H9 (cell line): ENCODE results near the gene COL23A1. TPM values are rescaled to one million over a fixed set of nuclear protein-coding genes. Genes with fewer than 3 reads are reported as not detected.

Experiments
- DNase-seq: peaks from one replicate; pipeline ENCODE4 v3.0.0-alpha.2; 2017
- H2AFZ ChIP-seq: one replicate; pipeline ENCODE4 v1.6.1; 2013; ENCODE audit warnings: mild to moderate bottlenecking, low read length, control low read depth, moderate library complexity
- H2AK5ac ChIP-seq: 2 replicates; pipeline ENCODE4 v1.6.1; 2013; ENCODE audit warnings: low read length, control low read depth, mixed read lengths; ENCODE audit not compliant: insufficient read length
- H2BK120ac ChIP-seq: one replicate; pipeline ENCODE4 v1.6.1; 2013; ENCODE audit warnings: low read depth, mild to moderate bottlenecking, low read length, control low read depth, inconsistent platforms; ENCODE audit not compliant: poor library complexity, severe bottlenecking
- H2BK12ac ChIP-seq: 2 replicates; pipeline ENCODE4 v1.6.1; 2013; ENCODE audit warnings: low read length, control low read depth, mixed read lengths, low read depth; ENCODE audit not compliant: insufficient read length
- H2BK15ac ChIP-seq: 2 replicates; pipeline ENCODE4 v1.6.1; 2013; ENCODE audit warnings: low read depth, low read length, control low read depth
- H2BK20ac ChIP-seq: one replicate; pipeline ENCODE4 v1.6.1; 2013; ENCODE audit warnings: low read depth, mild to moderate bottlenecking, low read length, control low read depth, inconsistent platforms; ENCODE audit not compliant: poor library complexity, severe bottlenecking
- H2BK5ac ChIP-seq: 2 replicates; pipeline ENCODE4 v1.6.1; 2013; ENCODE audit warnings: low read length, control low read depth, mixed read lengths; ENCODE audit not compliant: insufficient read length
- H3K14ac ChIP-seq: 2 replicates; pipeline ENCODE4 v1.6.1; 2013; ENCODE audit warnings: low read length, control low read depth; ENCODE audit not compliant: insufficient read depth
- H3K18ac ChIP-seq: 2 replicates; pipeline ENCODE4 v1.6.1; 2013; ENCODE audit warnings: low read depth, mild to moderate bottlenecking, mixed read lengths, low read length, control low read depth; ENCODE audit not compliant: insufficient read length
- H3K23ac ChIP-seq: 2 replicates; pipeline ENCODE4 v1.6.1; 2013; ENCODE audit warnings: low read length, control low read depth, mixed read lengths, low read depth; ENCODE audit not compliant: insufficient read length
- H3K23me2 ChIP-seq: 2 replicates; pipeline ENCODE4 v1.6.1; 2013; ENCODE audit warnings: low read depth, mild to moderate bottlenecking, mixed read lengths, low read length, control low read depth; ENCODE audit not compliant: insufficient read length, poor library complexity, severe bottlenecking
- H3K27ac ChIP-seq: 2 replicates; pipeline ENCODE4 v1.5.1; 2013; ENCODE audit warnings: low read length, control low read depth, mixed read lengths, low read depth; ENCODE audit not compliant: insufficient read length
- H3K27me3 ChIP-seq: 2 replicates; pipeline ENCODE4 v1.6.1; 2013; ENCODE audit warnings: low read length, control low read depth, inconsistent platforms; ENCODE audit not compliant: insufficient read depth
- H3K4ac ChIP-seq: 2 replicates; pipeline ENCODE4 v1.6.1; 2013; ENCODE audit warnings: low read depth, mild to moderate bottlenecking, control low read depth, inconsistent platforms, low read length, moderate library complexity
- H3K4me1 ChIP-seq: 2 replicates; pipeline ENCODE4 v1.6.1; 2013; ENCODE audit warnings: low read length, control low read depth, inconsistent platforms; ENCODE audit not compliant: insufficient read depth
- H3K4me2 ChIP-seq: 2 replicates; pipeline ENCODE4 v1.6.1; 2013; ENCODE audit warnings: low read length, control low read depth, mixed read lengths; ENCODE audit not compliant: insufficient read length, insufficient read depth
- H3K56ac ChIP-seq: 2 replicates; pipeline ENCODE4 v1.6.1; 2013; ENCODE audit warnings: low read depth, mild to moderate bottlenecking, mixed read lengths, low read length, control low read depth; ENCODE audit not compliant: insufficient read length
- H3K79me1 ChIP-seq: 2 replicates; pipeline ENCODE4 v1.6.1; 2013; ENCODE audit warnings: low read depth, mild to moderate bottlenecking, moderate library complexity, low read length, control low read depth, inconsistent platforms; ENCODE audit not compliant: insufficient read depth, poor library complexity, severe bottlenecking
- H3K79me2 ChIP-seq: 2 replicates; pipeline ENCODE4 v1.6.1; 2013; ENCODE audit warnings: low read length, control low read depth, inconsistent platforms; ENCODE audit not compliant: insufficient read depth
- H3K9ac ChIP-seq: 2 replicates; pipeline ENCODE4 v1.6.1; 2013; ENCODE audit warnings: low read length, control low read depth, mixed read lengths; ENCODE audit not compliant: insufficient read length; ENCODE audit errors: extremely low read depth
- H3K9me3 ChIP-seq: one replicate; pipeline ENCODE4 v1.6.1; 2013; ENCODE audit warnings: low read depth, low read length, inconsistent platforms; ENCODE audit not compliant: control insufficient read depth
- H3T11ph ChIP-seq: one replicate; pipeline ENCODE4 v1.6.1; 2013; ENCODE audit warnings: mild to moderate bottlenecking, low read length, control low read depth, inconsistent platforms
- H4K20me1 ChIP-seq: one replicate; pipeline ENCODE4 v1.6.1; 2013; ENCODE audit not compliant: control insufficient read depth, insufficient read length, insufficient read depth
- H4K5ac ChIP-seq: 2 replicates; pipeline ENCODE4 v1.6.1; 2013; ENCODE audit warnings: low read depth, mild to moderate bottlenecking, mixed read lengths, low read length, control low read depth; ENCODE audit not compliant: insufficient read length
- H4K8ac ChIP-seq: replicated peaks from 2 replicates; pipeline ENCODE4 v1.6.1; 2013; ENCODE audit warnings: low read length, control low read depth, mixed read lengths, low read depth; ENCODE audit not compliant: insufficient read length
- H4K91ac ChIP-seq: 2 replicates; pipeline ENCODE4 v1.6.1; 2013; ENCODE audit warnings: low read depth, mild to moderate bottlenecking, moderate library complexity, mixed read lengths, low read length, control low read depth; ENCODE audit not compliant: insufficient read length
- H3K27ac Mint-ChIP-seq, 3 experiments: 2 replicates in 2 of 3; 3 replicates in 1 of 3; pipeline ENCODE4 v1.8.0; 2020 to 2021; ENCODE audit warnings: mixed read lengths in 3 of 3, mild to moderate bottlenecking in 1 of 3, moderate library complexity in 1 of 3
- H3K27me3 Mint-ChIP-seq: 2 replicates; pipeline ENCODE4 v1.8.0; 2021; ENCODE audit warnings: low read depth, mild to moderate bottlenecking, moderate library complexity, mixed read lengths
- H3K36me3 Mint-ChIP-seq, 3 experiments: 2 replicates in 2 of 3; 3 replicates in 1 of 3; pipeline ENCODE4 v1.8.0; 2020 to 2021; ENCODE audit warnings: low read depth in 3 of 3, mixed read lengths in 3 of 3; ENCODE audit not compliant: insufficient read depth in 1 of 3
- H3K4me1 Mint-ChIP-seq, 2 experiments: 2 replicates each; pipeline ENCODE4 v1.8.0; 2020; ENCODE audit warnings: mixed read lengths in 2 of 2
- H3K4me3 Mint-ChIP-seq, 2 experiments: 2 replicates in 1 of 2; 3 replicates in 1 of 2; pipeline ENCODE4 v1.8.0; 2020 to 2021; ENCODE audit warnings: mild to moderate bottlenecking in 2 of 2, mixed read lengths in 2 of 2, moderate library complexity in 1 of 2
- H3K9me3 Mint-ChIP-seq, 2 experiments: 2 replicates in 1 of 2; 3 replicates in 1 of 2; pipeline ENCODE4 v1.8.0; 2020; ENCODE audit warnings: mild to moderate bottlenecking in 2 of 2, mixed read lengths in 2 of 2, moderate library complexity in 1 of 2
- CTCF ChIP-seq: fragments of 200-600 bp; sonication (generic); conservative IDR thresholded peaks from 3 replicates; pipeline ENCODE4 v1.8.0; 2021; ENCODE audit warnings: antibody characterized with exemption, mild to moderate bottlenecking
- WGBS: extraction: QIAGEN DNeasy Blood & Tissue Kit; methylation state at CpG from one replicate; pipeline ENCODE4 v1.1.7; 2013; ENCODE audit warnings: missing lambda C conversion rate, low lambda C conversion rate, mixed read lengths; ENCODE audit not compliant: insufficient read length; ENCODE audit errors: extremely low coverage; 5-methylcytosine and 5-hydroxymethylcytosine counted together
- total RNA-seq: library from RNA; stranded (reverse); gene quantifications from 2 replicates; pipeline ENCODE4 v1.2.1, GENCODE V29; 2021

The COL23A1 gene
- total RNA-seq, 1 experiment from 2014 or later = 2.6 TPM

- H3K4me2 ChIP-seq = peak overlapping the region; percentile 19
- Mint-ChIP-seq H3K27ac (peak overlapping the region in 2 of 3 experiments; percentile 76 to 80; a peak in 5 of 7 replicates), H3K4me1 (peaks cover 38 to 48% of the 10 kb centered on the region in 2 experiments)
These were observed 25.2 kb downstream of the COL23A1 start for GRCh38 chr5:178564811-178565550.

More at GRCh38 chr5:178564811-178565550, 25.2 kb downstream of the COL23A1 start:
- Histone ChIP-seq H2AK5ac (no peak overlapping the region), H2BK120ac (no peak overlapping the region), H3K56ac (no peak overlapping the region), H4K8ac (no peak overlapping the region), H4K5ac (no peak overlapping the region), H2BK12ac (no peak overlapping the region), H3K79me2 (no peaks in the 10 kb centered on the region), H2BK20ac (no peak overlapping the region), H3K9me3 (no peaks in the 10 kb centered on the region), H3K23ac (no peak overlapping the region), H3K18ac (no peak overlapping the region), H3K4ac (no peak overlapping the region), H3K23me2 (no peaks in the 10 kb centered on the region), H4K91ac (no peak overlapping the region), H2AFZ (no peak overlapping the region), H2BK5ac (no peak overlapping the region), H3T11ph (no peak overlapping the region), H4K20me1 (no peaks in the 10 kb centered on the region), H2BK15ac (no peak overlapping the region), H3K9ac (no peak overlapping the region), H3K27me3 (no peaks in the 10 kb centered on the region), H3K4me1 (peaks cover 8% of the 10 kb centered on the region), H3K14ac (no peak overlapping the region), H3K79me1 (no peaks in the 10 kb centered on the region), H3K27ac (no peak overlapping the region)
- no peak for TF ChIP-seq CTCF
- H3K4me3 Mint-ChIP-seq = peak overlapping the region in 1 of 2 experiments; percentile 69; a peak in 2 of 5 replicates
- H3K27me3 Mint-ChIP-seq = peaks cover 23% of the 10 kb centered on the region
- peaks cover 0 to 3% of the 10 kb centered on the region in 2 experiments; a peak in 2 of 5 replicates for H3K9me3 Mint-ChIP-seq
- no CpG with 5 or more reads among the region's 12 CpGs for WGBS
- DNase-seq = no peak
- peaks cover 0 to 6% (median 3%) of the 10 kb centered on the region in 3 experiments; a peak in 3 of 7 replicates for H3K36me3 Mint-ChIP-seq
